ENCODE measurements around the gene KHK.
"Not testable (repeated sequence)": the region's sequence is repeated elsewhere in the genome, so short reads cannot be mapped to it uniquely, and the experiment has no call there.

The KHK gene

DNA sequence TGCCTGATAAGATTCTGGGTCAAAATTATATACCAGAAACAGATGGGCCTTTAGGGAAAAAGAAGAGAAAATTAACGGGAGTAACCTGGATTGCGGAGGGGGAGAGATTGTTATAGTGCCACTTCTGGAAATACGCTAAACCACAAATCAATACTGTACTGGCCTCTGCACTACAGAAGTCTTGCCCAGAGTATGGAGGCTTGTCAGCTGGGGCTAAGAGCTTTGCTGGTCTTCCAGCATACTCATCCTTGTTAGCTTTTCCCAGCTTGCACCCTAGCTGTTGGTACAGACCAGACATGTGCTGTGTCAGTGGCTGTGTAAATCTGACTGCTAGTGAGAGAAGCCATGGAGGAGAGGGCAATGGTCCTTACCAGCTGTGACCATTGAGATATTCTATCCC, 26.2 kb upstream of the KHK start:
- no peak for DNase-seq

DNA sequence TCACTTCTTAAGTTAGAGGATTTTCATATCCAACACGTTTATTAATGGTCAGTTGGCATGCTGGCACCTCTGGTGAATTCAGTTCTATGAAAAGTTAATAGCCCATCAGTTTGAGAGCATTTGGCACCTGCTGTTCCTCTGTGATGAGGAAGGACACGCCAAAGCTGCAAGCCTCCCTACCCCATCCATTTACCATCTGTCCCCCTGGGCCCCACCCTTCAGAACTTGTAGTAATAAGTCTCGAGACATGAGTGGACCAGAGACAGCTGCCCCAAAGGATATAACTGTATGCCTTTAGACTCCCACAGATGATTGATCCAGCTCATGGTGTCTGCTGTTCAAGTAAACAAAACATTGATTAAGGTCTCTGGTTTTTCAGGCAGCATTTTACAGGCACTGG, 21.4 kb upstream of the KHK start:
- no peak for DNase-seq

DNA sequence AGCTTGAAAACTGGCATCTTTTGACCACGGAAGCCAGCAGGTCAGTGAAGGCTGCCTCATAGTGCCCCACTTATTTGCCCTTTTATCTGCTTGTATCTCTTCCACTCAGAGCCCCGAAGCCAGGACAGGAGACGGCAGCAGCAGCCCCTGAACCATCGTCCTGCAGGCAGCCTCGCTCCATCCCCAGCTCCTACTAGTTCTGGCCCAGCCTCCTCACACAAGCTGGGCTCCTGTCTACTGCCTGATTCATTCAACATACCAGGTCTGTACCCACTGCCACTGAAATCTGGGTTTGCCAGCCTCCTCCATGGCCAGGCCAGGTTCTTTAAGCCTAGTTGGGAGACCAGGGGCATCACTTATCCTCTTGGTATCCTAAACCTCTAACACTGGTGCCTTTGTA, 19.2 kb upstream of the KHK start:
- no peak for DNase-seq

DNA sequence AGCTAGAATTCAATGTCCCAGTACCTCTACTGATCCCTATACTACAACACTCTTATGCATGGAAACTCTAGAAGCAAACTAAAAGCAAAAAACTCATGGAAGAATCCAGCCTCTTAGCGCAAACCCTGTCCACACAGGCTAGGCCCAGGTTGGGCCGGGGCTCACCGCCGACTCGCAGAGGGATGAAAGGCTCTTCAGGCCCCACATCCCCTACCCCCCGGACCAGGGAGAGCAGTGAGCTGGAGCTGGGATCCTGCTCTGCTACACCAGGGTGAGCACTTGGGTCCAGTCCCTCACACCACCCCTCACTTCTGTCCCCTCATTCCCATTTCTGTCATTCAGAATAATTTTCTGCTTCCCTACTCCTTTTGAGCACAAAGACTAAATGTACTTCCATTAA, 17.1 kb upstream of the KHK start:
- DNase-seq, result no peak

DNA sequence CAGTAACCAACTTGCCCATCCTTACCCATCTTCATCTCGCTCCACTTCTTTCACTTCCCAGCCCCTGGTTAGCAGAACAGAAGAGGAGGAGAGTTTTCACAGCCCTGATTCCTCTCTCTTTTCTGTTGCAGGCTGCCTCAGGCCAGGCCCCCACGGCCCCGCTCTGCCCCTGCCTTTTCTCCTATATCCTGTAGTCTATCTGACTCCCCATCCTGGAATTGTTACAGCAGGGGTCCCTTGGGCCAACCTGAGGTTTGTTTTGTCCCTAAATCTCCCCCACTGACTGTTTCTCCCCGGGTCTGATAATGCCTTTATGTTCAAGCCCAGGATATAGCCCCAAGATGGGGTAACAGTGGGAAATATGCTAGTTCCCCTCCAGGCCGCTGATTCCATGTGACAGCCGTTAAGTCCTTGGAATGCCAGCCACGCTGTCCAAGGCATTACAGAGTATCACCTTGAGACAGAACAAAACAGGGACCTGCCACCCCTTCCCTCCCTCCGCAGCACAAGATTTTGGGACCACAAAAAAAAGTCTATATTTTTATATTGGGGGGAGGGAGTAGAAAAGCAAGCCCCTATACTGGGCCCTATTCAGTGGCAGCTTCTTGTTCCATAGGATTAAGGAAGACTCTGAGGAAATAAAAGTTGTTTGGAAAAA, 16.5 kb upstream of the KHK start:
- DNase-seq, result no peak

DNA sequence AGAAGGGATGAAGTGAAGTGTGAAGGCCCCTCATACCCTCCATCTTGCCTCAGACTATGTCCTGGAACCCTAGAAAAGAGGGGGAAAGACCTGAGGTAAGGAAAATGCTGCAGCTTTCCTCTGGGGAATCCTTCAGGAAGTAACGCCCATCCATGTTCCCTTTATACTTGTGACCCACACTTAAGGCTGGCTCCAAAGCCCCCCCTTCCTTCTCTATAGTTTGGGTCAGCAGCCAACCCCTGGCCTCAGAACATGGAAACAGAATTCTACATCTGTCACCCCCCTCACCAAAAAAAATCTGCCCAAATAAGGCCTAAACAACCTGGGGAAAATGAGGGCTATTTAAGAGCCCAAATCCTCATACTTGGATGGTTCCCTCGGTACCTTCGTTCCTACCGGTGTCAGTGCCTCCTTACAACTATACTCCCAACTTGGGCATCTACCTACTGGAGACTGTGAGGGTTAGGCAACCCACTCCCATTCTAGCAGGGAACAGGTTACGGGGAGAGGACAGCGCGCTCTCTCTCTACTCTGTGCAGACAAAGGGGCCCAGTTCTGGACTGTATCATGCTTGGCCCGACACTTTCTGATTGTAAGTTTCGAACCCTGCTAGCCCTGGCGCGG, 15.8 kb upstream of the KHK start:
- no peak for DNase-seq

DNA sequence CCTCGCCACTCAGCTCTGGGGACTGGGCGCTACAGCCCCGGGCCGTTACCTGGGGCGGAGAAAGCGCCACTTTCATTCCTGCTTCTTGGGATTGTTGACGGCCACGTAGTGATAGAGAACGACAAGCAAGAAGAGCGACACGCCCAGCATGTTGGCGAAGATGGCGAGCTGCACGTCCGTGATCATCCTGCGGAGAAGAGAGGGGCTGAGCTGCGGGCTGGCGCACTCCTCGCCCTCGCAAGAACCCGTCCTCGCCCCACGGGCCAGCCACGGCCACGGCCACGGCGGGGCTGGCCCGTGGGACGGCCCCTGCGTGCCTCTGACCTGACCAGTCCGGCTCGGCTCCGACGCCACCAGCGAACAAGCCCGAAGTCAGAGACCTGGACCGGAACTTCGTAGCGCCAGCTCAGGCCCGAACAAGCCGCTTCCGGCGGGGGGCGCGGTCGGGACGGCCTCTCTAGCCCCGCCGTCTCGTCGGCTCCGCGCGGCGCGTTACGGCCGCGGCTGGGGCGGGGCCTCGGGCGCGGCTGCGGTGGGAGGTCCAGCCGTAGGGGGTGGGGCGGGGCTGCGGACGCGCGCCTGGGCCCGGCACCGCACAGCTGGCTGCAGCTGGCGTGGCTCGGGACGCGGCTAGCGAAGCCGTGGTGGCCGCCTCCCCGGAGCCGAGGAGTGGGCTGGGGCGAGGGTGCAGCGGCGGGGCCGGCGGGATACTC, 15.1 kb upstream of the KHK start, which contains the start of gene OST4:
TSS of gene OST4 (minus strand) at position 378 of the 713 bp plus-strand sequence.
- peak; percentile 45 for DNase-seq

DNA sequence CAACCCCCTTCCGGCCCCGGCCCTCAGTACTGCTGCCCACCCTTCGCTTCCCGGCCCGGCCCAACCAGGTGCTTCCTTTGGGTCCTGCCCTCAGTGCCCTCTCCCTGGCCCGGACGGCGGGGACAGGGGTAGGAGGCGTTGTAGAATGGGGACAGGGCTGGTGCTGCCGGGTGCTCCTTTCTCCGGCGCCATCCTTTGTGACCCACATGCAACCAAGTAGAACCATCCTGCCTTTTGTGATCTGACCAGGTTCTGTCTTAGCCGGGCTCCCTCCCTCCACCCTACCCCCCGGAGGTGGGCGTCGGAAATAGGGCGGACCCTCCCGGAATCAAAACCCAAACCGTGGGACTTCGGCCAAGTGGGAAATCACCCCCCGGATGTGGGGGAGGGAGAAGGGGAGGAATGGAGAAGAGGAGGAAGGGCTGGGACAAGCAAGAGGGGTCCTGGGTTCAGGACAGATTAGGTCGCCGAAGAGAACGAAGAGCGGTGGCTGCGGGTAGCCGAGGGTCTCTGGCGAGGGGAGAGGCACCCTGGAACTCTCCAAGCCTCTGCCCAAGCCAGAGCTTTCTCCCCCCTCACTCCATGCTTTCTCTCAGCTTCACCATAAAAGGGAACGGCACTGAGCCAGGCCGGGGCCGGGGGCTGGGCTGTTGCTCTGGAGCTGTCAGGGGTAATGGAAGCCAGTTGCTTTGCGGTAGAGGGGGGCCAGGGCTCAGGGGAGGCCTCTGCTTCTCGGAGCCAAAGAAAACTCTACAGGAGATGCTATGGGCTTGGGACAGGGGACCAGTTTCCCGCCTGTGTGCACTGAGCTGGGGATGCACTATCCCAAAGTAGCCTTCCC, 14.4 kb upstream of the KHK start:
- DNase-seq, result no peak

DNA sequence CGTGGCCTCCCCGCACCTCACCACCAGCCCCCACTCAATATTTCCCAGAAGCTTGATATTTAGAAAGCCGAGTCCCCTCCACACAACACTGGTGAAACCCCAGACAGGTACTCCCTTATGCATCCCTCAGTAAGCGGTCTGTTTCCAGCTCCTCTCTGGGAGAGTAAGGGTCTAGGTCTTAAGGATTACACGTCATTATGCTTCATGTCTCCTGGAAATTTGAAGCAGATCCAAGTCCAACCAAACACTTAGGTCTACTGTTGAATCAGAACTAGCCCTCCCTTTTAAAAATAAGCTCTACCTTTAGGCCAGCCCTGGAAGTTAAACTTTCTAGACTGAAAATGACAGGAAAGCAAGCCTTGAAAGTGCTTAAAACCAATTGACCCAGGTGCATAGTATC, 13.7 kb upstream of the KHK start:
- DNase-seq, result no peak

DNA sequence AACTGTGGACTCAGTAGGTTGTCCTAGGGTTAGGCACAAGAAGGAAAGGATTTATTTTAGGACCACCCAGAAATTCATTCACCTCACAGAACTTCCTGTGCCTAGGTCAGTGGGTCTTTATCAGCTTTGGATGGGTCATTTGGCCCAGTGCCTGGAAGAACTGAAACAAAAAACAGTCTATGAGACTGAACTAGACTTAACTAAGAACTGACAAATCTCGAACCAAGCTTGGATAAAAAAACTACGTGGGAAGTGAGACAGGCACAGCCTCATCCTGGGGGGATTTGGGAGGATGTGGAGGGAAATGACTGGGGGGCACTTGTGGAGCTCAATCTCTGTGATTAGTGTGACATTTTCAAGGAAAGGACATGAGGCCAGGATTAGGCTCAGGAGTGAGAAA, 12.8 kb upstream of the KHK start:
- DNase-seq, result no peak

DNA sequence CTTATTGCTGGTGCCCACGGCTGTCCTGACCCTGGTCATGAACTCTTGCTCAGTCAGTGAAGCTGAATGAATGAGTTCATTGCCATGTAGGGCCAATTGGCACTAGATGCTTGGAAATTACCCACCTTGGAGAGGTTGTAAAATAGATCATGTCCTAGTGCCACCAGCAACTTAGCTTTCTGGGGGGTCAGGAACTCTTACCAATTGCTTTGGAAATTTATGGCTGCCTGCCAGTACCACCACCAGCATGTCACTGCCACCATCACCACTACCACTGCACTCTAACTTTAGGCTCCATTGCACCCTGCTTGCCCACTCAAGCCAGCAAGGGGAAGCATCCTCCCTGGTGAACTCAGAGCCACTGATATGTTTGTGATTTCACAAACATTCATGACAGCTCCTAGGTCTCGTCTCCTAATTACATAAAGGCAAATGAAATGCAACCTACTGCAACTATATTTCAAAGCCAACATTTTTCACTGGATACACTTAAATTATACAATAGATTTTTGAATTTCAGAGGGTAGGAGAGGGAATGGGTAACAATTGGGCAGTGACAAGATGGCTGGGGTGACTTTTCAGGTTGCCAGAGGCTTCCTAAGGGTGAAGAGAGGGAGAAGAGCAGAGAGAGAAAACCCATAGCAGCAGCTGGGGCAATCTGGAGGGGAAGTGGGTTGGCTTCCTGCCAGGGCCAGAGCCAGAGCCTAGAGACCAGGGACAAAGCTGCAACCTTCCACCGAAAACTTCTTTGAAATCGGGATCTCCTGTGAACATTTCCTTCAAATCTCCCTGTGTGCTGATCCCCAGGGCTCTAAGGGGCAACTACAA, 11.6 kb upstream of the KHK start:
- DNase-seq, result peak; percentile 20

DNA sequence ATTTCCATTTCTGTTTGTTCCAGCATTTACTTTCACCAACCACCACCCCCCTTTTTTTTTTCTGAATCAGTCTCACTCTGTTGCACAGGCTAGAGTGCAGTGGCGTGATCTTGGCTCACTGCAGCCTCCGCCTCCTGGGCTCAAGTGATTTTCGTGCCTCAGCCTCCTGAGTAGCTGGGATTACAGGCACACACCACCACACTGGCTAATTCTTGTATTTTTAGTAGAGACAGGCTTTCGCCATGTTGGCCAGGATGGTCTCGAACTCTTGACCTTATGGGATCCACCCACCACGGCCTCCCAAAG, 11.1 kb upstream of the KHK start:
- DNase-seq, result not testable (repeated sequence)

DNA sequence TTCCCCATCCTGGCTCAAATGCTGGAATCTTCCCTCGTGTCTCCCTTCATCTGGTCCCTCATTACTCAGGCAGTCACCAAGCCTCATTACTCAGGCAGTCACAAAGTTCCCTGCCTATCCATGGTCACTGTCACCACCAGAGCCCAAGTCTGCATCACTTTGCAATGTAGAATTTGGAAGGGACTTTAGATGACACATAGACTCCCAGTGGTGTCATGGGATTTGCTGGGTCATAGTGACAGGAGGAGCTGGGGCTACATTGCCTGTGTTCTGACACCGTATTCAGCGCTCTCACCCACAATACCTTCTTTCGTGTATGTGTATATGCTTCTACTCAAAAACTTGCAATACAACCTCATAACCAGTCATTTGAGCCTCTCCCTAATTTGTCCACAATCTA, 10.2 kb upstream of the KHK start:
- no peak for DNase-seq

DNA sequence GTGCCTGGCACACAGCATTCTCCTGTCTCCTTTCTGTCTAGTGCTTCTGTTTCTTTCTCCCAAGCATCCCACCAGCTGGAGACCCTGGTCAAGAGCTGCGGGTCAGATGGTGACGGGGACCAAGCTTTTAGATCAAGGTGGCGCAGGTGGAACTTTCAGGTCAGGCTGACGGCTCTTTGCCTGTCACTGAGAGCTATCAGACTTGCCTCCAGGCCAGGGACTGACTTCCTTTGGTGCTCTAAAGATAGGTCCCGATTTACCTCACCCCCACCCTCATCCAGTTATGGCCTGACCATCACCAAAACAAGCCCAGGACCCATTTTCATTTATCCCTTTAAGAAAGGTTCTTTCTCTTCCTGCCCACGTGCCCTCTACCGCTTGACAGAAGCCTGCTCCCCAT, 9.3 kb upstream of the KHK start:
- DNase-seq, result no peak

DNA sequence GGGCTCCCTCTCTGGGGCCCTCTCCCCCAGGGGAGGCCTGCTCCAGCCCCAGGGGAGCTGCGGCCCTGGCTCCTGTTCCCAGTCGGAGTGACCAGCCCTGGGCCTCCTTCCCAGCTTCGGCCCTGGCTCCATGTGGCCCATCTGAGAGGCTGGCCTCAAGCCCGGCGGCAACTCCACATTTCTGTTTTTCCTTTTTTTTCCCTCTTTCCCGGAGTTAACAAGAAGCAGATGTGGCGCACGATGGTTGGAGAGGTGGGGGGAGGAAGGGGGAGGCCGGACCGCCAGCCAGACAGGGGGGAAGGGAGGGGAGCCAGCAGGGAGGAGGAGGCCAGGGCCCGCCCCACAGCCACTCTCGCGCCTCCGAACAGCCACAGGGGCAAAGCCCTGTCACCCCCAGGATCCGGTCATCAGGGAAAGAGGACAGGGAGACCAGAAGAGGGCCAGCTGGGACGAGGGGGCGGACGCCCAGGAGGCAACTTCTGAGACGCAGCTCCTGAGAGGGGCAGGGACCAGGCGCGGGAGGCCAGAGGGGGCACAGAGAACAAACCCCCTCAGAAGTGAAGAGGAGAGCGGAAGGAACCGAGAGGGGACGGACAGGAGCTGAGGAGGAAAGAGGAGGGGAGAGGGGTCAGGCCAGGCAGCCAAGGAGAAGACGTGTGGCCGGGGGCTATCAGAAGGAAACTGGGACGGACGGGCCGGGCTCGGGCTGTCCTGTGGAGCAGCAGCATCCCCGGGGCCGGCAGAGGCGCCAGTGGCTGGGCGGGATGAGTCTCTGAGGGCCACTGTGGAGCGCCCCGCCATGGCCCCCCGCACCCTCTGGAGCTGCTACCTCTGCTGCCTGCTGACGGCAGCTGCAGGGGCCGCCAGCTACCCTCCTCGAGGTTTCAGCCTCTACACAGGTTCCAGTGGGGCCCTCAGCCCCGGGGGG, 8.0 kb upstream of the KHK start, which contains the start of gene EMILIN1:
TSS of gene EMILIN1 (plus strand) at position 349 of the 928 bp plus-strand sequence. CDS start at position 800, 451 bp downstream.
- DNase-seq, result no peak

DNA sequence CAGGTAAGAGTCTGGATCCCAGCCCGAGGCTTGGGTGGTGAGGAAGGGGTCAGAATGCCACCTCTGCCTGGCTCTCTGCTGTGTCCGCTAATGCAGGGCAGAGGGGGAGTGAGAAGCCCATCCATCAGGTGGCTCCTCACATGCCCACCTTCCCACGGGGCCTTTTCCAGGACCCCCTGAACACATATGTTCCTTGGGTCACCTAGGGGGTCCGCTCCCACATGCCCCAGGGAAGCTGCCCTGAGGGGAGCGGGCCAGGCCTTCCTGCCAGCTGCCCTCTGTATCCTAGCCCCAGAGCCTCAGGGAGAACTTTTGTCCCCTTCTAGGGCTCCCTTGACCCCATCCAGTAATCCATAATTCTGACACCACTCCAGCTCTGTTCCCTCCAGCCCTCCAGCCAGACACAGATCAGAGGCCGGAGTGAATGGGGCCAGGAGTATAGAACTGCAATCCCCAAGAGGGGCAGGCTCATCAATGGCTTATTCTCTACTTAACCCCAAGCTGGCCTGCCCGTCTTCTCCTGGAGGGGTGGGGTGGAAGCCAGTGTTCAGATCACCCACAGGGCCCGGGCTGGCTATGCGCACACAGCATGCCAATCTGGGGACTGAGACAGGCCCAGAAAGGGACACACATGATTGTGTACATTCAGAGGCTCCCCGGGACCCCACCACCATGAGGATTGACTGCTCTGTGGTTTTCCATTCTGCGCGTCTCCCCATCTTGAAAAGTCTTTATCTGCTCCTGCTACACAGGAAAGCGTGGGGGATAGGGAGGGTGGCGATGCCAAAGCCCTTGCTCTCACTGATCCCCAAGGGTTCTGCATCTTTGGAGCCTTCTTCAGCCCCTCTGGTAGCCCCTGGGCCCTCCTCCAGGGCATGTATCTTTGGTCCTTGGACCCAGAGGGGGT, 7.1 kb upstream of the KHK start:
- no peak for DNase-seq

DNA sequence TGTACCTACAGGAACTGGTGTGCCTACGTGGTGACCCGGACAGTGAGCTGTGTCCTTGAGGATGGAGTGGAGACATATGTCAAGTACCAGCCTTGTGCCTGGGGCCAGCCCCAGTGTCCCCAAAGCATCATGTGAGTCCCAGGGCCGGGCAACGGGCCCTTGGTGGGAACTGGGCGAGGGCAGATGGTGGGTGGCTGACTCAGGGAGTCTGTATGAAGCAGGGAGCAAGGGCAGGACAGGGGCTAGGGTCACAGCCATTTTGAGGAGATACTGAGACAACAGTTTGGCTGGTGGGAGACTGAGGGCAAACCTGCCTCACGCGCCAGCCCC, 6.5 kb upstream of the KHK start:
- DNase-seq, result no peak

DNA sequence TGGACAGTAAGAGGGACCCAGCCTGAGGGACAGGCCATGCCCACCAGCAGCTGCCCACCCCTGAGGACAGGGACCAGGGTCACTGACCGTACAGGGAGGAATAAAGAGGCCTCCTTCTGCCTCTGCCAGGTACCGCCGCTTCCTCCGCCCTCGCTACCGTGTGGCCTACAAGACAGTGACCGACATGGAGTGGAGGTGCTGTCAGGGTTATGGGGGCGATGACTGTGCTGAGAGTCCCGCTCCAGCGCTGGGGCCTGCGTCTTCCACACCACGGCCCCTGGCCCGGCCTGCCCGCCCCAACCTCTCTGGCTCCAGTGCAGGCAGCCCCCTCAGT, 6.0 kb upstream of the KHK start:
- no peak for DNase-seq

DNA sequence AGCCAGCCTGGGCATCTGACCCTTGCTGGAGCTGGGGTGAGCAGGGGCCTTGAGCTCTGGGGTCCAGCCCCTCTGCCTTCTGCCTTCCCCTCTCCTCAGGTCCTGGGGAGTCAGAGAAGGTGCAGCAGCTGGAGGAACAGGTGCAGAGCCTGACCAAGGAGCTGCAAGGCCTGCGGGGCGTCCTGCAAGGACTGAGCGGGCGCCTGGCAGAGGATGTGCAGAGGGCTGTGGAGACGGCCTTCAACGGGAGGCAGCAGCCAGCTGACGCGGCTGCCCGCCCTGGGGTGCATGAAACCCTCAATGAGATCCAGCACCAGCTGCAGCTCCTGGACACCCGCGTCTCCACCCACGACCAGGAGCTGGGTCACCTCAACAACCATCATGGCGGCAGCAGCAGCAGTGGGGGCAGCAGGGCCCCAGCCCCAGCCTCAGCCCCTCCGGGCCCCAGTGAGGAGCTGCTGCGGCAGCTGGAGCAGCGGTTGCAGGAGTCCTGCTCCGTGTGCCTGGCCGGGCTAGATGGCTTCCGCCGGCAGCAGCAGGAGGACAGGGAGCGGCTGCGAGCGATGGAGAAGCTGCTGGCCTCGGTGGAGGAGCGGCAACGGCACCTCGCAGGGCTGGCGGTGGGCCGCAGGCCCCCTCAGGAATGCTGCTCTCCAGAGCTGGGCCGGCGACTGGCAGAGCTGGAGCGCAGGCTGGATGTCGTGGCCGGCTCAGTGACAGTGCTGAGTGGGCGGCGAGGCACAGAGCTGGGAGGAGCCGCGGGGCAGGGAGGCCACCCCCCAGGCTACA, 4.4 kb upstream of the KHK start:
- no peak for DNase-seq

All from DMS 273 treated with DMSO at 0.1 percent for 48 hours (cell line).